GM19193 (cell line): ENCODE results near the gene CELF4.

Experiments
- POLR2A ChIP-seq: IDR thresholded peaks from 4 replicates; pipeline ENCODE4 v1.6.1; 2011; ENCODE audit not compliant: insufficient read depth, insufficient read length; ENCODE audit errors: extremely low read depth

The CELF4 gene

DNA sequence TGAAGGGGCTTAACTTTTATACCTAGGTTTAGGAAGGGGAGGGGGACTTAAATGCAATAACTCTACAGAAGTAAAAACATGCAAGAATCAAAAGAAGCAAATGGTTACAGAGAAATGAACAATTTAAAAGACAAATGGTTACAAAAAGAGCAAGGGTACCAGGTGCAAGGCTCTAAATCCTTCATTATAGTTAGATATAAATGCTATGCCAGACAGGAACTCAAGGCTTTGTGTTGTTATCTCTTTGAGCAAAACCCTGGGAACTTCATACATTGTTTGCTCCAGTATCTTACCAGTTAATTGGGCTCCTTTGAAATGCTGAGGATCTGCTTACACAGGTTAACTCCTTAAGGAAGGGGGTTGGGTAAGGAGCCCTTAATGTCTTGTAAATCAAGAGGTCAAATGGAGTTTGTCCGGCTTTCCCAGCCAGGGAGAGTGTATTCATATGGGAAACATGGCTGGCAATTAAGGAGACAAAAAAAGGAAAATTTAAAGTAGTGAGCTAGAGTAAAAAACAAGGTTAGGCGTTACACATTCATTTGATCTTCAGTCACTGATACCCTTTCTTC, 347.5 kb downstream of the CELF4 start:
- TF ChIP-seq POLR2A, result no peak

DNA sequence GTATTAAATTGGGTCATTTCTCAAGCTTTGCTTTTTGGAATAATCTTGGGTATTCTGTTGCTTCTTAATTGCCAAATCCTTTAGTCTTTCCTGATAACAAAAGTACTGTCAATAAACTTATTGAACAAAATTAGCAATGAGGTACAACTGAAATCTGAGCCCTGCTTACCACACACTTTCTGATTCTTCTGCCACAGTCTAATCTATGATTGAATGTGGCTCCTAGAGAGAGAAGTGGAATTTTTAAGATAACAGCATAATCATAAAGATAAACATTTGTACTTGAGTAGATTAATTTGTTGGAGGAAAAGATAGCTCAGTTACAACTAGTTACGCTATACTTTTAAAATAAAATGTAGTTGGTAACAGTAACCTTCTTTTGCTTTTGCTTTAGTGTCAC, 354.8 kb downstream of the CELF4 start:
- no peak for TF ChIP-seq POLR2A

DNA sequence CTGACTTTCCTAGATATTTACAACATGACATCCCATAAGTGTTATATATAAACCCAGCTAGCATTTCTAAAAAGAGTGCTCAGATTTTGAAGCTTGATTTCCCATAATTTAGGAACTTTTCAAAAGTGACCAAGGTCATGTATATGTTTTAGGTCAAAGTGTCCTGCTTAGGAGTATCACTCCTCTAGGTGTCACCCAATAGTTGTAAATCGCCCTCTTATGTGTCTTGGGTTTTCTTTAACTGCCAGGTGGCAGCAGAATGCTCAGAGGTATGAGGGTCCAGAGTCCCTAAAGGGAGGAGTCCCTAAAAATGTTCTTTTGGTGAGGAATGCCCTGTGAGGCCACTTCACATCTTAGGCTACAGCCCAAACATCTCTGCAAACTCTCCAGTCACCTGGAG, 358.3 kb downstream of the CELF4 start:
- TF ChIP-seq POLR2A, result no peak

DNA sequence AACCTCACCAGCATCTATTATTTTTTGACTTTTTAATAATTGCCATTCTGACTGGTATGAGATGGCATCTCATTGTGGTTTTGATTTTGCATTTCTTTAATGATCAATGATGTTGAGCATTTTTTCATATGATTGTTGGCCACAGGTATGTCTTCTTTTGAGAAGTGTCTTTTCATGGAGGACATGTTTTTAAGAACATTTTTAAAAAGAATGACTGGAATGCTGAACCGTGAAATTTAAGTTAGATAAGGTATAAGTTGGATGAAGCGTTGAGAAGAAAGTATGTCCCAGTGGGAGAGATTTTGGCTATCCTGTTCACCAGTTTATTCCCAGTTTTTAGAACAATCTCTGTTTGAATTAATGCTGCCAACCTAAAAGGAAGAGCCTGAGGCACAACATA, 365.9 kb downstream of the CELF4 start:
- TF ChIP-seq POLR2A, result no peak
